Activated T-cell treated with anti-CD3 and anti-CD28 coated beads, Interleukin-2, amount 50 U/mL, for 48 hours (primary cell): Measurements from ENCODE around the gene NNMT.

Source experiments
- DNase-seq, 2 experiments: peaks; one replicate each; pipeline ENCODE4 v3.0.0-alpha.2; 2020

NNMT gene

GRCh38 chr11:114263513-114264170 lies 32.6 kb upstream of the NNMT start:
- no peak for DNase-seq

DNA sequence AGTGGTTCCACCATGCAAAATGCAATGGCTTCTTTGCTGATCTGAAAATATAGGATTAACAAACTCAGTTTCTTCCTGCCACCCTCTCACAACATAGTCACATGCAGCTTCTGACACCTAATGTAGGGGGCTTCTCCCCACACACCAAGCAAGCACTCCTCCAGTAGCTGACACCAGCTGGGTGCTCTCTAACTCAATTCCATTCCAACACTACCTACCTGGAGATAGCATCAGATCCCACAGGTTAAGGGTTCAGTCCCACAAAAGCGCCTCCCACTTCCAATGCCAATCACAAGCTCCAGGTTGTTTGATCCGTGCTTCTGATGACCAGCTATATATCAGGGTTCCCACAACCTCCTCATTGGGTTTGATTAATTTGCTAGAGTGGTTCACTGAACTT lies 31.8 kb upstream of the NNMT start:
- DNase-seq = no peak

DNA sequence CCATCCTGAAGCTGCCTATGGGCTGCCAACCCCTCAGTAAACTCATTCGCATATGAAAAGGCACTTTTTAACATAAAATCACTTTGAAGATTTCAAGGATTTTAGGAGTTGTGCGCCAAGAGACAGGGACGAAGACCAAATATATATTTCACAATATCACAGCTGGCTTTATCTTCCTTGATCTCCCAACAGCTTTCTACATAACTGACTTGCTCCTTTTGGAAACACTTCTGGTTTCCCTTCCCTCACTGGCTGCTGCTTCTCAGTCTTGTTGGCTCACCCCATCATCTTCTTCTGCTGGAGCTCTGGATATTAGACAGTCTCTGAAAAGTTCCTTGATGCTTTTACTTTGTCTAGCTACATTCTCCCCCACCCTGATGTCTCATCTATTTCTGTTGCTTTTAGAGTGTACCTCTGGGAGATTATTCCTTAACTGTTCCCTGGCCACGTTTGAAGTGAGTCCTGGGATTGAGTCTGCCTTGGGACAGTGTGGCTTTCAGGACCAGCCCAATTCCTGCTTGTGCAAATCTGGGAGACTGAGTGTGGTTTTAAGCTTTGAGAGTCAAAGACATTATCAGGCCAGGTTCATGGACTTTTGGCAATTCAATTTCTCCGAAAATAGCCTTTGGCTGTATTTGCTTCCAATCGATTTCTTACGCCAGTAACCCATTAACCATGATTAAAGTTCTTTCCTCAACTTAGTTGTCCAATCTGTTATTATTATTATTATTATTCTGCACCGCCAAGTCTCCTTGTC lies 30.9 kb upstream of the NNMT start:
- no peak for DNase-seq

- DNase-seq = no peak
These were observed 26.7 kb upstream of the NNMT start for GRCh38 chr11:114269498-114269897.

GRCh38 chr11:114270531-114271270 lies 25.5 kb upstream of the NNMT start:
- DNase-seq = no peak

GRCh38 chr11:114271316-114271715 lies 24.9 kb upstream of the NNMT start:
- no peak for DNase-seq

- DNase-seq = no peak
These were observed 23.9 kb upstream of the NNMT start for GRCh38 chr11:114272311-114272710.

DNA sequence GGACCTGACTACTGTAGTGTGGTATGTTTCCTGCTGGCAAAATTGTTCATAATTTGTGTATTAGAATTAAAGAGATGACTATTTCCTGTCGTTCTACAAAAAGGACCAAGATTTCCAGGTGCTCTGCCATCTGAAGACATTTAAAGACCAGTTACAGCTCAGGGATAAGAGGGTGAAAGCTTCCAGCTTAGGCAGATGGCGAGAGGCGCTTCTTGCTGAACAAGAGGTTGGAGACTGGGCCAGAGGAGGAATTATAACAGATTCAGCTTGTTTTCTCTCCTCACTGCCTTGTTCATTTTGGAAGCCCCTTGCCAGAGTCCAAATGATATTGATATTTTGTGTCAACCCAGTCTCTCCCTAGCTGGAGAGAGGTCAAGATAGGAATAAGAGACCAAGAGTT lies 23.1 kb upstream of the NNMT start:
- no peak for DNase-seq

GRCh38 chr11:114273890-114274635 lies 22.1 kb upstream of the NNMT start:
- DNase-seq = no peak

DNA sequence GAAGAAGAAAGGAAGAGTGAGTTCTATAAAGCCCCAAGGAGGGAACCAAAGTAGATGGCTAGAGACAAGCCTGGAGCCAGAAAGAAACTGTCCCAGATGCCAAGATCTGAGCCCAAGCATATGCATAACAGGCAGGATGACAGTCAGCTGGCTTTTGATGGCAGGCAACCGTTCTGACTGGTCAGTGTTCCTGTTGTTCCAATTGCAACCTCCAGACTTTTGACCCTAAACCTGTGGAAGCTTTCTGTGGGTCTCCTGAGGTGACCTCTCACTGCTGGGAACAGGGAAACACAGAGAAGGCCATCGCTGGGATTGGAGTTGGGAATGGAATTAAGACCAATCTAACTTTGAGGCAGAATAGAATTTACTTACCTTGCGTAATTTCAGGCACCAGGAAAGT lies 21.6 kb upstream of the NNMT start:
- no peak for DNase-seq

GRCh38 chr11:114275280-114275679 lies 20.9 kb upstream of the NNMT start:
- no peak for DNase-seq

DNA sequence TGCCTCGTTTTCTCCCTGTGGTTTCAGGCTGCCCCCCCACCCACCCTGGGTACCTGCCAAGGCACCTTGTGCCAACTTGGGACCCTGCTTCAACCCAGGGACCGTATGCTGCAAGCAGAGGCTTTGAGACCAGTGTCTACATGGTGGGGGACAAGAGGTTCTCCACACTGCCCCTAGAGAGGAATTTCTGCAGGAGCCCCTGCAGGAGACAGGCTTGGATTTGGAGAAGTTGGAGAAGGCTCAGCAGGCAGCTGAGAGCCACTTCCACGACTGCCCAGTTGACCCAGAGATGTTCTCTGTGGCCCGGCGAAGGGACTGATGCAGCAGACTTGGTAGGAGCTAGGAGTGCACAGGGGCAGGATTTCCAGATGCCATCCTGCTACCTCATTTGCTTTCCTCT lies 20.1 kb upstream of the NNMT start:
- no peak for DNase-seq

GRCh38 chr11:114277637-114278341 lies 18.4 kb upstream of the NNMT start:
- no peak for DNase-seq

DNA sequence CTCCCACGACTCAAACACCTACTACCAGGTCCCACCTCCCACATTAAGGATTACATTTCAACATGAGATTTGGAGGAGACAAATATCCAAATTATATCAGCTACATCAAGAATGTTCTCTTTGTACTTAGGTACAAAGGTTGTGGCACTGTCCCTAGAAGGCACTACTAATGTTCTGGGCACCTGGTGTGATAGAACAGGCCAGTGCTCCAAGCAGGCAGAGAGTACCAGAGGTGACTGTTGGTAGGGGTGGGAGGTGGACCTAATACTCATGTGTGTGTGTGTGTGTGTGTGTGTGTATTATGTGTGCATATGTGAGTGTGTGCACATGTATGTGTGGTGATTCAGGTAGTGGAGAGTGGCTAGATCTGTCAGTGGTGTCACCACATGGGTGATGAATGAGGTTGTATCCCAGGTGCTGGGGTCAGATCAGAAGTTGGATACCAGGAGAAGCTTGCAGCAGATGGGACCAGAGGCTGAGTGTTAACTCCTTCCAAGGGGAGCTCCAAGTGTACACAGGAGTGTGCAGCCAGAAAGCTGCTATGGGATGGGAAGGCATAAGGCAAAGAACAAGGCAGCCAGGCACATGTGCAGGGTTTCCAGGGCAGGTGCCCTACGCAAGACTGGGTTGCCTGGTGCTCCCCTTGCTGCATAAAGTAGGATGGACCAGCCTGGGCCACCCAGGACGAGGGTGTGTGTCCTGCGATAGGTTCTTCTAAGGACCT lies 17.7 kb upstream of the NNMT start:
- no peak for DNase-seq

DNA sequence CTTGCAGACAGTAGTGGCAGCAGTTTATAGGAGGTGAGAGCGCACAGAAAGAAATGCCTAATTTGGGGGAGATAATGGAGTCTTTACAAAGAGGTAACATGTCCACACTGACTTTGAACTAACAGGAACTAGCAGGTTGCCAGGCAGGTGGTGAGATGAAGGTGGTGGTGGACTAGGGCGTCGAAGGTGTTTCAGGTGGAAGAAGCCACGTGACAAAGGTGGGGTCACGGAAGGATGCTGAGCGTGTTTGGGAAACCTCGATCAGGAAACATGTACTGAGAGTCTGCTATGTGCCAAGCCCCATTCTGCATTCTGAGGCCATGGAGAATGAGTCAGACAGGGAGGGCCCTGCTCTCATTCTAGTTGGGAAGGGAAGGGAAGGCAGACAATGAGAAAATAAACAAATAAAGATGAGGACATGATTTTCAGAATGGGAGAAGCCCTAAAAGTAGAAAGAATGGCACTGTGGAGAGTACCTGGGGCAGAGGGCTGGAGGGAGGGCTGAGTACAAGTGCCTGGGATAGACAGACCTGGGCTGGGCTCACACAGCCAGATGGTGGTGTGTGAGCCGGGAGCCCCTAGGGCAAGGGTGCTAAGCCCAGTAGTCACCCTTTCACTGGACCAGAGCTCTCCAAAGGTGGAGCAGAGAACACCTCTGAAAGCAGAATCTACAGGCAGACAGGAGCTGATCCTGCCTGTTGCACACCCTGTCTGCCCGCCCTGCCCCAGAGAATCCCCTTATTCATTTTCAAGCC lies 16.2 kb upstream of the NNMT start:
- no peak for DNase-seq

DNA sequence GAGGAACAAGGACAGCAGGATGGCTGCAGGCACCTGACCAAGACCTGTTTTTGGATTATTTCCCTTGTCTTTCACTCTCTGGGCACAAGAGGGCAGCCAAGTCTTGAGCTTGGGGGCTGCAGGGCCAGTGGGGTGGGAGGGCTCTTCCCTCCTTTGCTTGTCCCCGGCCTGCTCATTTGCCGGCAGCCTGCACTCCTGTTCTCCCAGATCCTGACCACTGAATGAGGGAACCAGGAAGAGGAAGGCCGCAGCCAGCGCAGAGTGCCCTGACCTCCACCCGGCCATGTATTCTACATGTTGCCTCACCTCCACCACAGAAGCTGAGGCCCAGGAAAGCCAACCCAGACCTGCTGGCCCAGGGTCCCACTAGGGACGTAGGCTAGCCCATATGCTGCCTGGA lies 15.5 kb upstream of the NNMT start:
- no peak for DNase-seq

DNA sequence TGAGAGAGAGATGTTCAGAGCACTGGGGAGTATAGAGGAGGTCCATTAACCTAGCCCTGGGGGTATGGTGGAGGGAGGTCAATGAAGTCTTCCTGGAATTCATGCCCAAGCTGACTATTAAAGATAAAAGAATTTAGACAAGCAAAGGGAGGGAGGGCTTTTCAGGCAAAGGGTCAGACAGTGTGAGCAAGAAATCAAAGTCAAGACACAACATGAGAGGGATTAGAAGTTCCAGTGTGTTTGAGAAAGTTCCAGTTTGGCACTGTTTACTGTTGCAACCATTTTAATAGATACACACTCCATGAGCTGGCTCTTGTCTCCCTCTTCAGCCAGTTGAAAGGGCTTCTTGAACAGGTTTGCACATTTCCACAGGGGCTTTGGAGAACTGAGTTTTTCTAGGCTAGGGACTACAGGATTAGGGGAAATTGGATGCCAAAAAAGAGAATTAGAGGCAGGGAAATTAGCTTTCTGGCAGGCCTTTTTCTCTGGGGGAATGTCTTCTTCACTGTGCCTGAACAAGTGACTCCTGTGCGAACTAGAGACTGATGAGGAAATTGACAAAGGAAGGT lies 14.7 kb upstream of the NNMT start:
- DNase-seq = no peak

- DNase-seq = no peak
These were observed 13.7 kb upstream of the NNMT start for GRCh38 chr11:114282488-114282887.

GRCh38 chr11:114283422-114283821 lies 12.8 kb upstream of the NNMT start:
- no peak for DNase-seq

DNA sequence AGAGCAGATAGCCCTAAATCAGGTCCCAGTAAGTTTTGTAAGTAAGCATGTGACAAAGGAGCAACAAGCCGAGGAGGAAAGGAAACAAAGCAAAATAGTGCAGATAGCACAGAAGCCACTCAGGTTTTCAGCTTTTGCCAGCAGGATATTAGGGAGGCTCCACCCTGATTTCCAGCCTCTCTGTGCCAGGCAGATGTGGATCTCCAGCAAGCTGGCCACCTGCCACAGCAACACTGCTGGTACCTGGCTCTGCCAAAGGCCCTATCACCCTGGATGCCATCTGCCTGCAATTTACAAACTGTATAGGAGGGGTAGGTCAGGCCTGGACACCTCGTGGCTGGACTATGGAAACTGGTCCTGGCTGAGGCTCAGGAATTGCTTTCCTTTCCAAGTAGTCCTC lies 12.2 kb upstream of the NNMT start:
- DNase-seq = no peak

DNA sequence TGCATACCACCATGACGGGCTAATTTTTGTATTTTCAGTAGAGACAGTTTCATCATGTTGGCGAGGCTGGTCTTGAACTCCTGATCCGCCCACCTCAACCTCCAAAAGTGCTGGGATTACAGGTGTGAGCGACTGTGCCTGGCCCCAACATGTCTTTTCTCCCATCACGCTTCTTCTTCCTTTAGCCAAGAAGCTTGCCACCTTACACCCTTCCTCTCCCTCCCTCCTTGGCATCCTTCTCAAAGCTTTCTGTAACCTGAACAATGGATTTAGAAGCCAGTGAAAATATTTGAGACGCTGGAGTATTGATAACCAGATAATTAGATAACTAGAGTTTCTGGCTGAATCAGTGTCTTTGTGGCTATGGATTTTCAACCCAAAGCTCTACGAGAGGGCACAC lies 11.3 kb upstream of the NNMT start:
- no peak for DNase-seq
